HK-2 (cell line): ENCODE measurements around the gene PGM1.

Experiments
- DNase-seq: peaks from one replicate; pipeline ENCODE4 v3.0.0-alpha.2; 2018; ENCODE audit not compliant: unreplicated experiment

PGM1 gene

GRCh38 chr1:63633281-63633680 lies 40.1 kb downstream of the PGM1 start:
- no peak for DNase-seq

- DNase-seq: no peak
Measured at GRCh38 chr1:63634471-63634870, 41.3 kb downstream of the PGM1 start.

- no peak for DNase-seq
Measured at GRCh38 chr1:63635681-63636080, 42.5 kb downstream of the PGM1 start.

GRCh38 chr1:63636192-63637105 lies 43.2 kb downstream of the PGM1 start:
- no peak for DNase-seq

GRCh38 chr1:63638471-63638870 lies 45.3 kb downstream of the PGM1 start:
- DNase-seq: no peak

- DNase-seq: no peak
Measured at GRCh38 chr1:63638875-63639274, 45.7 kb downstream of the PGM1 start.

GRCh38 chr1:63640633-63641567 lies 47.7 kb downstream of the PGM1 start:
- no peak for DNase-seq

GRCh38 chr1:63641615-63642014 lies 48.4 kb downstream of the PGM1 start:
- no peak for DNase-seq

GRCh38 chr1:63642901-63643300 lies 49.7 kb downstream of the PGM1 start:
- no peak for DNase-seq

GRCh38 chr1:63643517-63643916 lies 50.3 kb downstream of the PGM1 start:
- no peak for DNase-seq

- DNase-seq: no peak
Measured at GRCh38 chr1:63643926-63644325, 50.7 kb downstream of the PGM1 start.

GRCh38 chr1:63645317-63645716 lies 52.1 kb downstream of the PGM1 start:
- DNase-seq: no peak

GRCh38 chr1:63648689-63649088 lies 55.5 kb downstream of the PGM1 start:
- DNase-seq: no peak

GRCh38 chr1:63651161-63651701 lies 58.0 kb downstream of the PGM1 start:
- no peak for DNase-seq

GRCh38 chr1:63653976-63654375 lies 60.8 kb downstream of the PGM1 start:
- no peak for DNase-seq

GRCh38 chr1:63659448-63659847 lies 66.2 kb downstream of the PGM1 start:
- DNase-seq: no peak

- peak; percentile 87 for DNase-seq
Measured at GRCh38 chr1:63662056-63662836, 69.0 kb downstream of the PGM1 start.

- DNase-seq: peak; percentile 86
Measured at GRCh38 chr1:63662841-63663240, 69.6 kb downstream of the PGM1 start.

GRCh38 chr1:63663301-63663700 lies 70.1 kb downstream of the PGM1 start:
- DNase-seq: peak; percentile 46

- DNase-seq: peak; percentile 54
Measured at GRCh38 chr1:63663873-63664272, 70.7 kb downstream of the PGM1 start.

- DNase-seq: no peak
Measured at GRCh38 chr1:63664742-63665141, 71.5 kb downstream of the PGM1 start.

GRCh38 chr1:63665410-63665809 lies 72.2 kb downstream of the PGM1 start:
- DNase-seq: no peak
